GM20431 (cell line): ENCODE results near the gene GRWD1.

Experiments used
- in situ Hi-C: fragments of 300-500 bp; cut with MseI, MboI; formaldehyde crosslinking; loops from one replicate; pipeline ENCODE4 v1.15.0; 2020; ENCODE audit warnings: low sequenced_read_pairs; ENCODE audit not compliant: unreplicated experiment

Gene GRWD1

DNA sequence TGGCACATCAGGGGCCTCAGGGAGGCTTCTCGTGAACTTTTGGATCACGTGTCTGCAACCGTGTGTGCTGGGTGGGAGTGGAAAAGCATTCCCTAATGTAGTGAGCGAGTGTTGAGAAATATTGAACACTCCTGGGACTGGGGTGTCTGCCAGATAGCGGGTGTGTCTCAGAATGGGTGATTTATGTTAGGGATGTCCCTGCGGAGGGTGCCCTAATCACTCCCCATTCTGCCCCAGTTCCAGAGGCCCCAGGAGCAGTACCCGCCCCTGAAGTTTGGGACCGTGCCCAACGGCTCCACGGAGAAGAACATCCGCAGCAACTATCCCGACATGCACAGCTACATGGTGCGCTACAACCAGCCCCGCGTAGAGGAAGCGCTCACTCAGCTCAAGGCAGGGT lies 24.2 kb upstream of the GRWD1 start:
- in situ Hi-C loops: no loop called here

- in situ Hi-C loops: no loop called here
These were observed 21.0 kb upstream of the GRWD1 start for GRCh38 chr19:48424694-48425219.

DNA sequence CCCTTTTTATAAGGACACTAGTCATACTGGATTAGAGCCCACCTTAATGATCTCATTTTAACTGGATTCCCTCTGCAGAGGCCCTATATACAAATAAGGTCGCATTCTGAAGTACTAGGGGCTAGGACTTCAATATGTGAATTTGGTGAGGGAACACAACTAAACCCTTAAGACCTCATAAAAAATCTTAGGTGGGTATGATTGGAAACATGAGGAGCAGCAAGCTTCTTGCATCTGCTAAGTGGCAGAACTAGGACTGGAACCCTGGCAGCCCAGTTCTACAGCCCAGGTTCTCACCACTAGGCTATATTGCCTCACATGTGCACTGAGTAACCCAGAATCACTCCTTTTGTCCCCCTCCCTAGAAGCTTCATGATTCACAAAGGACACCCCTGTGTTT lies 17.1 kb upstream of the GRWD1 start:
- in situ Hi-C loops: no loop called here

DNA sequence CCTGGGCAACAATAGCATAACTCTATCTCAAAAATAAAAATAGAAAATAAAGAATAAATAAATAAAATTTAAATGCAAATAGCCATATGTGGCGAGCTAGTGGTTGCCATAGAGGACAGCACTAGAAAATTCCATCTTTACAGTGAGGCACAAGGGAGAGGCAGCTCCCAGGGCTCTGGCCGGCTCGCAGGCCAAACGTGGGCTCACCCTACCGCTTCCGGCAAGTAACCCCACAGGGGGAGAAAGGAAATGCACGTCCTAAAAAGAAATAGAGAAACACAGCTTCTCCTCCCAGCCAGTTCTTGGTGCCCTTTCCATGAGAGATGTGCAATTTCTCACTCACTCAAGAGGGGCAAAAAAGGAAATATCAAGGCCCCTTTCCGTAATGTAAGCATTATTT lies 12.4 kb upstream of the GRWD1 start:
- in situ Hi-C loops: no loop called here

DNA sequence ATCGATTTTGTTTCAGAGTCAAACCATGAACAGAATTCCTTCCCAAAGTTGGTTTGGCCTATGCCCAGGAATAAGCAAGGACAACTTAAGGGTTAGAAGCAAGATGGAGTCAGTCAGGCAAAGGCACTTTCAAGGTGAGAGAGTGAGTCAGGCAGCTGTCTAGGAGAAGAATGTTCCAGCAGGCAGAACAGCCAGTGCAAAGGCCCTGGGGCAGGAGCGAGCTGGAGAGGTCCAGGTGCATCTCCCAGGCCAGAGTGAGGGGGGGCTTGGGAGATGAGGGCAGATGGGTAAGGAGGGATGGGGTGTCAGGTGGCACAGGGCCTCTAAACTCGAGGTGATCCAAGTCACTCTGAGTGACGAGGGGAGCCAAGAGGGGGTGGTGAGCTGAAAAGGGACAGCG lies 9.2 kb upstream of the GRWD1 start:
- in situ Hi-C loops: no loop called here

DNA sequence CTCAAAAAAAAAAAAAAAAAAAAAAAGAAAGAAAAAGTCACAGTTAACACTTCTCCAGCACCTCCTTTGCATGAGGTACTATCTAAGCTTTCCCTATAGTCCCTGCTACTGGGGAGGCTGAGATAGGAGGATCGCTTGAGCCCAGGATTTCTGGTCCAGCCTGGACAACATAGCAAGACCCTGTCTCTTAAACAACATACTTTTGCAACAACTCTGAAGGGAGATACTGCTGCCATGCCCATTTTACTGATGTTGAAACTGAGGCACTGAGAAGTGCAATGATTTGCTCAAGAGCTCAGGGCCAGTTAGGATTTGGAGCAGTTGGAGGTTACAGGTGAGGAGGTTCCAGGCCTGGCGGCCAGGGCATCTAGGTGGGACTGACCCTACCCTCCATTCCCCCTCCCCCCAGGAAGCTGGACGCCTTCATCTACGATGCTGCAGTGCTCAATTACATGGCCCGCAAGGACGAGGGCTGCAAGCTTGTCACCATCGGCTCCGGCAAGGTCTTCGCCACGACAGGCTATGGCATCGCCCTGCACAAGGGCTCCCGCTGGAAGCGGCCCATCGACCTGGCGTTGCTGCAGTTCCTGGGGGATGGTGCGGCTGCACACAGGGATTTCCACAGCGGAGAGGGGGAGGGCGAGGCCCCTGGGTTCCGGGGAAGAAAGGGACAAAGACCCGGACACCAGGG lies 4.3 kb upstream of the GRWD1 start:
- in situ Hi-C loops: no loop called here

DNA sequence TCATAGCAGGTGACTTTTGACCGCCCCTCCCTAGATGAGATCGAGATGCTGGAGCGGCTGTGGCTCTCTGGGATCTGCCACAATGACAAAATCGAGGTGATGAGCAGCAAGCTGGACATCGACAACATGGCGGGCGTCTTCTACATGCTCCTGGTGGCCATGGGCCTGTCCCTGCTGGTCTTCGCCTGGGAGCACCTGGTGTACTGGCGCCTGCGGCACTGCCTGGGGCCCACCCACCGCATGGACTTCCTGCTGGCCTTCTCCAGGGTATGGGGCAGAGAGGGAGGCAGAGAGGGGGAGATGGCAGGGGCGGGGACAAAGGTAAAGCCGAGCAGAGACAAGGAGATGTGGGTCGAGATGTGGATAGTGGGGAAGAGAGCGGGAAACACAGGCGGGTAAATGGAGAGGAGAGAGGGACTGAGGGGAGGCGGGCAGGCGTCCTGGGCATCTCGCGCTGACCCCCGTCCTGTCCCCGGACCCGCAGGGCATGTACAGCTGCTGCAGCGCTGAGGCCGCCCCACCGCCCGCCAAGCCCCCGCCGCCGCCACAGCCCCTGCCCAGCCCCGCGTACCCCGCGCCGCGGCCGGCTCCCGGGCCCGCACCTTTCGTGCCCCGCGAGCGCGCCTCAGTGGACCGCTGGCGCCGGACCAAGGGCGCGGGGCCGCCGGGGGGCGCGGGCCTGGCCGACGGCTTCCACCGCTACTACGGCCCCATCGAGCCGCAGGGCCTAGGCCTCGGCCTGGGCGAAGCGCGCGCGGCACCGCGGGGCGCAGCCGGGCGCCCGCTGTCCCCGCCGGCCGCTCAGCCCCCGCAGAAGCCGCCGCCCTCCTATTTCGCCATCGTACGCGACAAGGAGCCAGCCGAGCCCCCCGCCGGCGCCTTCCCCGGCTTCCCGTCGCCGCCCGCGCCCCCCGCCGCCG lies 3.4 kb upstream of the GRWD1 start:
- in situ Hi-C loops: no loop called here

- in situ Hi-C loops: no loop called here
These were observed 2.5 kb upstream of the GRWD1 start for GRCh38 chr19:48443256-48443655.

DNA sequence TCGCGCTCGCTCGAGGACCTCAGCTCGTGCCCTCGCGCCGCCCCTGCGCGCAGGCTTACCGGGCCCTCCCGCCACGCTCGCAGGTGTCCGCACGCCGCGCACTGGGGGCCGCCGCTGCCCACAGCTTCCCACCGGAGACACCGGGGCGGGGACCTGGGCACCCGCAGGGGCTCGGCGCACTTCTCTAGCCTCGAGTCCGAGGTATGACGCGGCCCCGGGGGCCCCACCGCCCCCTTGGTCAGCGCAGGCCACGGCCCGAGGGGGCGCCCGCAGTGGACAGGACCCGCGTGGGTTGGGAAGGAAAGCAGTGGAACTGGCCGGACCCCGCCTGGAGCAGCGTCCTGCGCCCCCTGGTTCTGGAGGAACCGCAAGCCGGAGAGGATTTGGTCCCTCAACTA lies 2.1 kb upstream of the GRWD1 start:
- in situ Hi-C loops: no loop called here

GRCh38 chr19:48444129-48444935 lies 1.5 kb upstream of the GRWD1 start:
- in situ Hi-C loops: no loop called here

DNA sequence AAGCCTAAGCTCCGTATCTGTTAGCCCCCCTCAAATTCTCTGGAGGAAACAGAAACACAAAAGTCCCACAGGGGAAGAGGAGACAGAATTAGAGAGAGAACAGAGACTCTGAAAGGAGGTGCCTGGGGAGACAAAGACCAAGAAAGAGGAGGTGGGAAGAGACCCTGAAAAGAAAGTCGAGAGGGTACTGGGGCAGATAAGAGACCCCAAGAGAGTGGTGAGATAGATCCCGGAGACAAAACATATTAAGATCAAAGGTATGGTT lies 915 bp upstream of the GRWD1 start:
- in situ Hi-C loops: no loop called here

- in situ Hi-C loops: no loop called here
These were observed 552 bp upstream of the GRWD1 start for GRCh38 chr19:48445256-48445605.

DNA sequence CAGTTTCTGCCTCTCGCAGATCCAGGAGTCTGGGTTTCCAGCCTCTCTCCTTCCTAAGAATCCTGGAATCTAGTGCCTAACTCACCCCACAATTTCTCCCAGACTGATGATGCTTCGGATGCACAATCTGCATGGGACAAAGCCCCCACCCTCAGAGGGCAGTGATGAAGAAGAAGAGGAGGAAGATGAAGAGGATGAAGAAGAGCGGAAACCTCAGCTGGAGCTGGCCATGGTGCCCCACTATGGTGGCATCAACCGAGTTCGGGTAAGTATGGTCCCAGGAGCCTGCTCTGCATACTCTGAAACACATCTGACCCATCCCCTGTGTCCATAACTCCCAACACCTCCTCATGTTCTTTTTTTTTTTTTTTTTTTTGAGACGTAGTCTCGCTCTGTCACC lies 796 bp downstream of the GRWD1 start:
- in situ Hi-C loops: no loop called here

GRCh38 chr19:48448563-48448962 lies 2.8 kb downstream of the GRWD1 start:
- in situ Hi-C loops: no loop called here

- in situ Hi-C loops: no loop called here
These were observed 4.7 kb downstream of the GRWD1 start for GRCh38 chr19:48450441-48450840.

GRCh38 chr19:48450863-48451262 lies 5.1 kb downstream of the GRWD1 start:
- in situ Hi-C loops: no loop called here

DNA sequence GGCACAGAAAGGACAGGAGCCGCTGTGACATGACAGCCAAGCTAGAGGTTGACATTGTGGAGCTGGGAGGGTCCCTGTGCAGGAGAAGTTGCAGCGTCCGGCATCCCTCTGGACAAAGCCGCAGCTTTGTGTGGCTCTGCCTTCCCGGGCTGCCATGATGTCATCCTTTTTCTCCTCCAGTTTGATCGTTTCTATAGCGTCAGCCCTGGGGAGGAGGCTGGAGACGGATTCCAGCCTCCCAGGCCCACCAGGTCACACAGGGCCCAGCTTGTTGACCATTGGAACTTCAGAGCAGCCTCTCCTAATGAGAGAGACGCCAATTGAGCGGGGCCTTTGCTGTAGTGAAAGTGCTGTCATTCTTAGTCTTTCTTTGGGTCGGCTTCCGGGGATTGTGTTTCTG lies 5.8 kb downstream of the GRWD1 start:
- in situ Hi-C loops: no loop called here

DNA sequence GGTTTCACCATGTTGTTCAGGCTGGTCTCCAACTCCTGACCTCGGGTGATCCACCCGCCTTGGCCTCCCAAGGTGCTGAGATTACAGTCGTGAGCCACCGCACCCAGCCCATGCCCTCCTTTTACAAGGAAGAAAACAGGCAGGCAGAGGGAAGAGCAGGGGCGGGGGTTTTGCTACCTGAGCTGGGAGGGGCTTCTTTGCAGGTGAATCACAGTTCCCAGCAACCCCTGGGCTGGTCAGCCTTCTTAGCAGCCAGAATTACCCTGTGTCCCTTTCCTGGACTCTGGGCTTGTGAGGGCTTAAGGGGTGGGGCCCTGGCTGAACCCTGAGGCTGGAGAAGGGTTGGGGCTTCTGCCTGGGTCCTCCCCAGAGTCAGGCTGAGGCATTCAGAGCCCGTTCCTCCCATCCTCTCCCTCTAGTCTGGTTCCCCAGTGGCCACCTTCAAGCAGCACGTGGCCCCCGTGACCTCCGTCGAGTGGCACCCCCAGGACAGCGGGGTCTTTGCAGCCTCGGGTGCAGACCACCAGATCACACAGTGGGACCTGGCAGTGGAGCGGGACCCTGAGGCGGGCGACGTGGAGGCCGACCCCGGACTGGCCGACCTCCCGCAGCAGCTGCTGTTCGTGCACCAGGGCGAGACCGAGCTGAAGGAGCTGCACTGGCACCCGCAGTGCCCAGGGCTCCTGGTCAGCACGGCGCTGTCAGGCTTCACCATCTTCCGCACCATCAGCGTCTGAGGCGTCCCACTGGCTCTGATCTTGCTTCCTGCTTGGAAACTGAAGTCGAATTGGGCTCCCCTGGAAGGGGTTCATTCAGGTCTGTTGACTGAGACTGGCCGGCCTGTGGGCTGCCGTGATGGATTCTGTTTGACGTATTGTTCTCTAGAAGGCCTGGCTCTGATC lies 6.8 kb downstream of the GRWD1 start:
- in situ Hi-C loops: no loop called here

DNA sequence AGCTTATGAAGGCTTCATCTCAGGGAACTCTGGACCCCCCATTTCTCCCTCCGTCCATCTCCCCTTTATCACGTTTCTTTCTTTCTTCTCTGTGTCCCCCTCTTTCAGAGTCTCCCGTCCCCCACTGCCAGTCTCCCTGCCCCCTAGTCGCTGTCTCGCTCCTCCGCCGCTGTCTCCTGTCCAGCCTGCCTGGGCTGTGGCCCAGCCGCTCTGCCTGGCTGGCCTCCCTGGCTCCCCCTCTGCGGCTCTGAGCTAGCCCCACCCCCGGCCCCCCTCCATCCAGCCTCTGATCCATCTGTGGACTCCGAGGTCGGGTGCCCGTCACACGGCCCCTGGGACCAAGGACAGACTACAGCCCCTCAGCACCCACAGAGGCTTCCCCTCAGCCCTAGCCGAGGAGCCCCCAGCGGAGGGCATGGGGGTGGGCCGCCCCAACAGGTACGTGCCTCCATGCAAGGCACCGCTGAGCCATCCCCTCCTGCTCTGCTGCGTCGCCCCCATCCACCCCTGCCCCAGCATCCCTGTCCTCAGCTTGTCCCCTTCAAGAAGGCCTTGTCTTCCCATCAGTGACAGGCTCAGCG lies 8.5 kb downstream of the GRWD1 start:
- in situ Hi-C loops: no loop called here
